H1 (cell line): ENCODE data around the gene HNF4A. TPM values are rescaled to one million over a fixed set of nuclear protein-coding genes. Genes with fewer than 3 reads are reported as not detected.

Experiments
- CTCF ChIA-PET: fragments of 300-600 bp; sonication (Branson Sonifier 250); formaldehyde crosslinking; loops from one replicate; lab custom pipeline; 2021; ENCODE audit not compliant: partially characterized antibody; lab: Charles Lee
- POLR2A ChIA-PET: fragments of 300-600 bp; sonication (Branson Sonifier 250); formaldehyde crosslinking; loops from one replicate; lab custom pipeline; 2021; ENCODE audit warnings: inconsistent platforms; ENCODE audit not compliant: partially characterized antibody; lab: Charles Lee
- DNase-seq, 2 experiments: peaks; one replicate each; pipeline versions ENCODE4 v3.0.0 to v3.0.0-alpha.2; 2010 to 2022; ENCODE audit warnings: low spot score in 2 of 2, low read depth in 1 of 2, mixed read lengths in 1 of 2
- FAIRE-seq: peaks from 2 replicates; lab custom pipeline; 2011; peaks lifted over from hg19 to GRCh38; lab: Jason Lieb, UNC
- H2AFZ ChIP-seq: 2 replicates; pipeline ENCODE4 v1.8.1; 2012; ENCODE audit warnings: low read length, inconsistent platforms
- H2AK5ac ChIP-seq: 2 replicates; pipeline ENCODE4 v1.6.1; 2013; ENCODE audit warnings: low read depth, low read length
- H2BK120ac ChIP-seq: replicated peaks from 2 replicates; pipeline ENCODE3; 2013; ENCODE audit warnings: low read depth, low read length, inconsistent platforms
- H2BK12ac ChIP-seq: 2 replicates; pipeline ENCODE4 v1.6.1; 2013; ENCODE audit warnings: low read depth, low read length
- H2BK15ac ChIP-seq: 2 replicates; pipeline ENCODE4 v1.6.1; 2013; ENCODE audit warnings: low read length
- H2BK20ac ChIP-seq: 2 replicates; pipeline ENCODE4 v1.6.1; 2013; ENCODE audit warnings: low read length
- H2BK5ac ChIP-seq: 2 replicates; pipeline ENCODE4 v1.6.1; 2013; ENCODE audit warnings: low read depth, low read length
- H3K14ac ChIP-seq: 2 replicates; pipeline ENCODE4 v1.6.1; 2013; ENCODE audit warnings: inconsistent platforms; ENCODE audit not compliant: insufficient read length
- H3K18ac ChIP-seq: 2 replicates; pipeline ENCODE4 v1.6.1; 2013; ENCODE audit warnings: low read length; ENCODE audit errors: extremely low read depth
- H3K23ac ChIP-seq: 2 replicates; pipeline ENCODE4 v1.6.1; 2013; ENCODE audit warnings: inconsistent platforms; ENCODE audit not compliant: insufficient read length
- H3K23me2 ChIP-seq: 2 replicates; pipeline ENCODE4 v1.6.1; 2013; ENCODE audit warnings: low read depth, low read length
- H3K27ac ChIP-seq: 2 replicates; pipeline ENCODE4 v1.6.1; 2011; ENCODE audit warnings: low read depth, low read length, inconsistent platforms
- H3K27me3 ChIP-seq, 4 experiments: replicated peaks in 1 of 4; 1 replicate in 1 of 4; 2 replicates in 3 of 4; pipeline versions ENCODE4 v1.6.1 to v1.8.1; 2011 to 2013; ENCODE audit warnings: low read length in 3 of 4, mild to moderate bottlenecking in 3 of 4, inconsistent platforms in 2 of 4, mixed read lengths in 2 of 4, moderate library complexity in 1 of 4; ENCODE audit not compliant: control insufficient read depth in 3 of 4, insufficient read depth in 3 of 4; ENCODE audit errors: extremely low read depth in 1 of 4
- H3K36me3 ChIP-seq, 4 experiments: 2 replicates each; pipeline versions ENCODE4 v1.6.1 to v1.8.1; 2011 to 2013; ENCODE audit warnings: mild to moderate bottlenecking in 4 of 4, low read length in 3 of 4, moderate library complexity in 2 of 4, control low read depth in 1 of 4, inconsistent platforms in 1 of 4; ENCODE audit not compliant: insufficient read depth in 4 of 4, control insufficient read depth in 2 of 4
- H3K4ac ChIP-seq: replicated peaks from 2 replicates; pipeline ENCODE3; 2013; ENCODE audit warnings: low read length, low read depth, mixed read lengths, inconsistent platforms; ENCODE audit not compliant: insufficient read length
- H3K4me1 ChIP-seq, 4 experiments: replicated peaks in 1 of 4; 1 replicate in 1 of 4; 2 replicates in 3 of 4; pipeline versions ENCODE4 v1.6.1 to v1.8.1; 2011 to 2013; ENCODE audit warnings: low read length in 3 of 4, inconsistent platforms in 2 of 4, mixed read lengths in 1 of 4; ENCODE audit not compliant: insufficient read depth in 4 of 4, control insufficient read depth in 3 of 4
- H3K4me2 ChIP-seq, 2 experiments: 2 replicates each; pipeline versions ENCODE4 v1.6.1 to v1.8.1; 2011 to 2013; ENCODE audit warnings: low read depth in 2 of 2, low read length in 2 of 2, control low read depth in 1 of 2, inconsistent platforms in 1 of 2, mild to moderate bottlenecking in 1 of 2; ENCODE audit not compliant: insufficient read depth in 1 of 2
- H3K4me3 ChIP-seq, 4 experiments: fragments of 200-600, 300-600 bp in 1 of 4; sonication (generic), shearing (Covaris generic), sonication (Bioruptor Twin) in 1 of 4; 2 replicates each; pipeline versions ENCODE4 v1.5.1 to v1.8.1; 2011 to 2016; ENCODE audit warnings: low read length in 4 of 4, low read depth in 3 of 4, control low read depth in 2 of 4, inconsistent platforms in 2 of 4, mild to moderate bottlenecking in 2 of 4, mixed read lengths in 1 of 4, moderate library complexity in 1 of 4; ENCODE audit not compliant: insufficient read depth in 2 of 4; ENCODE audit errors: extremely low read depth in 1 of 4
- H3K56ac ChIP-seq: replicated peaks from 2 replicates; pipeline ENCODE3; 2013; ENCODE audit warnings: low read depth, mild to moderate bottlenecking, mixed read lengths, low read length, inconsistent platforms; ENCODE audit not compliant: insufficient read length
- H3K79me1 ChIP-seq: 2 replicates; pipeline ENCODE4 v1.6.1; 2013; ENCODE audit warnings: low read depth, low read length, control low read depth
- H3K79me2 ChIP-seq, 2 experiments: 2 replicates each; pipeline versions ENCODE4 v1.6.1 to v1.8.1; 2012 to 2013; ENCODE audit warnings: low read length in 2 of 2, mild to moderate bottlenecking in 2 of 2, inconsistent platforms in 1 of 2; ENCODE audit not compliant: insufficient read depth in 2 of 2, control insufficient read depth in 1 of 2
- H3K9ac ChIP-seq, 4 experiments: replicated peaks in 1 of 4; 1 replicate in 1 of 4; 2 replicates in 3 of 4; pipeline versions ENCODE4 v1.6.1 to v1.8.1; 2011 to 2013; ENCODE audit warnings: low read depth in 3 of 4, low read length in 3 of 4, control low read depth in 2 of 4, mild to moderate bottlenecking in 2 of 4, moderate library complexity in 2 of 4, inconsistent platforms in 1 of 4; ENCODE audit errors: extremely low read depth in 1 of 4
- H3K9me3 ChIP-seq, 2 experiments: 2 replicates each; pipeline versions ENCODE4 v1.6.1 to v1.8.1; 2012 to 2013; ENCODE audit warnings: mild to moderate bottlenecking in 2 of 2, moderate library complexity in 2 of 2, control low read depth in 1 of 2, inconsistent platforms in 1 of 2, low read depth in 1 of 2, low read length in 1 of 2, mixed read lengths in 1 of 2; ENCODE audit not compliant: insufficient read depth in 2 of 2
- H4K20me1 ChIP-seq, 2 experiments: replicated peaks in 1 of 2; 2 replicates each; pipeline versions ENCODE3 to v1.8.1; 2011 to 2013; ENCODE audit warnings: inconsistent platforms in 2 of 2, low read length in 2 of 2, mild to moderate bottlenecking in 1 of 2; ENCODE audit not compliant: insufficient read depth in 2 of 2, control insufficient read depth in 1 of 2
- H4K5ac ChIP-seq: 2 replicates; pipeline ENCODE4 v1.6.1; 2013; ENCODE audit warnings: low read length, low read depth, mixed read lengths, inconsistent platforms; ENCODE audit not compliant: insufficient read length
- H4K8ac ChIP-seq: 2 replicates; pipeline ENCODE4 v1.8.0; 2013; ENCODE audit warnings: mild to moderate bottlenecking, moderate library complexity, low read length, inconsistent platforms; ENCODE audit not compliant: insufficient read depth; ENCODE audit errors: extremely low read depth
- H4K91ac ChIP-seq: replicated peaks from 2 replicates; pipeline ENCODE3; 2013; ENCODE audit warnings: low read length, mixed read lengths, inconsistent platforms; ENCODE audit not compliant: insufficient read length
- ATF3 ChIP-seq: IDR thresholded peaks from 2 replicates; pipeline ENCODE4 v1.6.1; 2011; ENCODE audit warnings: low read depth, mild to moderate bottlenecking, low read length; ENCODE audit not compliant: insufficient read depth
- BACH1 ChIP-seq: IDR thresholded peaks from 2 replicates; pipeline ENCODE4 v1.6.1; 2012; ENCODE audit warnings: low read length, improper control_type of control experiment
- EP300 ChIP-seq, 2 experiments: IDR thresholded peaks; 1 replicate in 1 of 2; 2 replicates in 1 of 2; pipeline ENCODE4 v1.6.1; 2011 to 2012; ENCODE audit warnings: low read depth in 2 of 2, low read length in 2 of 2, mild to moderate bottlenecking in 2 of 2, borderline replicate concordance in 1 of 2, inconsistent platforms in 1 of 2, moderate library complexity in 1 of 2
- FOSL1 ChIP-seq: IDR thresholded peaks from 2 replicates; pipeline ENCODE4 v1.6.1; 2011; ENCODE audit warnings: mild to moderate bottlenecking, low read depth, low read length, moderate library complexity; ENCODE audit not compliant: insufficient read depth
- KDM5A ChIP-seq: fragments of 200-600 bp; IDR thresholded peaks from 2 replicates; pipeline ENCODE4 v1.7.1; 2012; ENCODE audit warnings: mild to moderate bottlenecking, low read length, inconsistent platforms, mixed read lengths
- MAX ChIP-seq: IDR thresholded peaks from 2 replicates; pipeline ENCODE4 v1.6.1; 2012; ENCODE audit warnings: inconsistent platforms
- POLR2AphosphoS5 ChIP-seq: IDR thresholded peaks from 2 replicates; pipeline ENCODE4 v1.6.1; 2011; ENCODE audit warnings: low read depth, low read length
- RAD21 ChIP-seq, 2 experiments: IDR thresholded peaks in 1 of 2; conservative IDR thresholded peaks in 1 of 2; 2 replicates each; pipeline ENCODE4 v1.6.1; 2011; ENCODE audit warnings: low read depth in 2 of 2, low read length in 2 of 2, improper control_type of control experiment in 1 of 2, inconsistent platforms in 1 of 2, mild to moderate bottlenecking in 1 of 2, moderate library complexity in 1 of 2
- SP4 ChIP-seq: IDR thresholded peaks from 2 replicates; pipeline ENCODE4 v1.6.1; 2012; ENCODE audit warnings: low read length, inconsistent platforms
- WGBS, 2 experiments: shearing (Covaris generic) in 1 of 2; methylation state at CpG; one replicate each; pipeline versions ENCODE4 v1.1.6 to v1.1.7; 2013 to 2015; ENCODE audit warnings: low lambda C conversion rate in 2 of 2, mixed read lengths in 2 of 2, inconsistent platforms in 1 of 2, low coverage in 1 of 2, missing lambda C conversion rate in 1 of 2; ENCODE audit not compliant: insufficient replicate concordance in 2 of 2, insufficient coverage in 1 of 2, insufficient read length in 1 of 2; ENCODE audit errors: extremely low coverage in 1 of 2, missing lambda C conversion rate in 1 of 2; 5-methylcytosine and 5-hydroxymethylcytosine counted together
- polyA plus RNA-seq, 7 experiments: library from polyadenylated mRNA; depleted of rRNA in 3 of 7; stranded (reverse) in 5 of 7; unstranded in 2 of 7; fragments of >200 nt in 5 of 7; fragments of 200-250 nt in 2 of 7; gene quantifications; 1 replicate in 5 of 7; 2 replicates in 1 of 7; 4 replicates in 1 of 7; pipeline versions ENCODE4 v1.2.1 to v1.2.3, GENCODE V29; 2011 to 2013; ENCODE audit warnings: missing spikeins in 2 of 7, mixed read lengths in 2 of 7
- total RNA-seq: library from RNA; stranded (reverse); fragmentation: NEBNext Ultra II Directional; extraction: Animal tissue kit (Norgen Biotek cat#: 25700); gene quantifications from 2 replicates; pipeline ENCODE4 v1.2.1, GENCODE V29; 2021
- TF ChIP-seq, protein P1 (sequence below): IDR thresholded peaks from 2 replicates; pipeline ENCODE4 v1.6.1; 2012; ENCODE audit warnings: inconsistent platforms

The HNF4A gene
- total and polyA plus RNA-seq, 2 of the 8 experiments (the other 6 are each of a cell fraction or from before 2014, with no cell fraction given) = 0.03 TPM; not detected in 1

GRCh38 chr20:44356353-44356723, 839 bp downstream of the HNF4A start:
- Histone ChIP-seq H3K23me2 (peaks cover 5% of the 10 kb centered on the region; the same call in 1 of the 2 replicates), H3K27ac (no peak overlapping the region), H2BK5ac (no peak overlapping the region), H2BK20ac (no peak overlapping the region), H2BK15ac (no peak overlapping the region), H4K91ac (no peak overlapping the region), H4K20me1 (no peaks in the 10 kb centered on the region), H2BK120ac (no peak overlapping the region), H3K36me3 (no peaks in the 10 kb centered on the region), H2AFZ (no peak overlapping the region), H3K9me3 (no peaks in the 10 kb centered on the region), H4K5ac (no peak overlapping the region), H3K4me1 (peaks cover 0 to 6% (median 0%) of the 10 kb centered on the region in 4 experiments; a peak in 1 of 7 replicates), H3K4me3 (no peak overlapping the region), H2AK5ac (no peak overlapping the region), H3K9ac (no peak overlapping the region), H3K56ac (no peak overlapping the region), H3K79me1 (no peaks in the 10 kb centered on the region), H3K4me2 (no peak overlapping the region), H4K8ac (no peak overlapping the region), H3K27me3 (no peaks in the 10 kb centered on the region), H3K14ac (no peak overlapping the region), H2BK12ac (no peak overlapping the region), H3K79me2 (no peaks in the 10 kb centered on the region), H3K18ac (no peak overlapping the region), H3K23ac (no peak overlapping the region), H3K4ac (no peak overlapping the region)
- CTCF ChIA-PET = interaction anchor here (0.7 kb wide), 1 partner anchor 133 kb away, joined by 3 read pairs; no protein-coding TSS in a partner anchor
- FAIRE-seq (no peak), DNase-seq (no peak)
- 92% methylated on average over 14 of the region's 14 CpGs; no CpG with 5 or more reads in 1 of the 2 experiments for WGBS, 2 experiments
- POLR2A ChIA-PET = no interaction called here
- no peak for TF ChIP-seq KDM5A
- TF ChIP-seq ATF3 = no peak
- no peak for TF ChIP-seq FOSL1
- no peak for TF ChIP-seq BACH1
- no peak for TF ChIP-seq RAD21 (IDR thresholded peaks at IDR 0.05 in 1 of 2, conservative IDR thresholded peaks at IDR 0.05 in 1 of 2; ENCODE audit: low read depth in 2 of 2, low read length in 2 of 2)
- TF ChIP-seq SP4 = no peak
- TF ChIP-seq MAX = no peak
- no peak for TF ChIP-seq EP300 (IDR thresholded peaks at IDR 0.05; ENCODE audit: borderline replicate concordance in 1 of 2, low read depth in 2 of 2, low read length in 2 of 2)
- TF ChIP-seq, protein P1, sequence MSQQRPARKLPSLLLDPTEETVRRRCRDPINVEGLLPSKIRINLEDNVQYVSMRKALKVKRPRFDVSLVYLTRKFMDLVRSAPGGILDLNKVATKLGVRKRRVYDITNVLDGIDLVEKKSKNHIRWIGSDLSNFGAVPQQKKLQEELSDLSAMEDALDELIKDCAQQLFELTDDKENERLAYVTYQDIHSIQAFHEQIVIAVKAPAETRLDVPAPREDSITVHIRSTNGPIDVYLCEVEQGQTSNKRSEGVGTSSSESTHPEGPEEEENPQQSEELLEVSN = no peak
- no peak for TF ChIP-seq POLR2AphosphoS5
